Measurements from ENCODE around the gene PTK7. TPM values are rescaled to one million over a fixed set of nuclear protein-coding genes. Genes with fewer than 3 reads are reported as not detected.

Gene PTK7
- total RNA-seq, result 361 and 514 TPM in 2 replicates

DNA sequence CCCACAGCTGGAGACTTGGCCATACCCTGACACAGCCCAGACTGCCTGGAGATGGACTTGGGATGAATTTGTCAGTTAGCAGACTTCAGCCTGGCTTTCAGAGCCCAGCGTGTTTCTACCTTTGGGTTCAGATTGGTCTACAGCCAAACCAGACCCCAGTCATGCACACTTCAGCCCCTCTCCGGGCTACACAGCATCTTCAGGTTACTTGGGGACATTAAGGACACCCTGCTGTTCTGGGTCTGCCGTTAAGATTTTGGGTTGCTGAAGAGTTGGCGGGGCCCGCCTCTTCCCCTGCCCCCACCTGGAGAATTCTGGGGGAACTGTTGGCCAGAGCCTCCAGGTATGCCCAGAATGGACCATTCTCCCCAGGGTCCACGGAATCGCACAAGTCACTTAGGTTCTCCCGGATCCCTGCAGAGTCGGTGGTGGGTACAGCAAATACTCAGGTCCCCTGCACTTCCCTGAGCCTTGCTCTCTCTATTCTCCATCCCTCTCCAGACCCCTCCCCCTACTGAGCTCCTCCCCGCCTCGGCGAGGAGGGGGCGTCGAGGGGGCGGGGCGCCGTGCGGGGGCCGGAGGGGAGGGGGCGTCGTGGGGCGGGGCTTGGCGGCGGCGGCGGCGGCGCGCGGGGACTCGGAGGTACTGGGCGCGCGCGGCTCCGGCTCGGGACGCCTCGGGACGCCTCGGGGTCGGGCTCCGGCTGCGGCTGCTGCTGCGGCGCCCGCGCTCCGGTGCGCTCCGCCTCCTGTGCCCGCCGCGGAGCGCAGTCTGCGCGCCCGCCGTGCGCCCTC, at the start of gene PTK7:
Gene PTK7, plus strand, starts transcription at position 645 of the 794 bp plus-strand sequence. CDS start 175 bp downstream, outside the sequence.

DNA sequence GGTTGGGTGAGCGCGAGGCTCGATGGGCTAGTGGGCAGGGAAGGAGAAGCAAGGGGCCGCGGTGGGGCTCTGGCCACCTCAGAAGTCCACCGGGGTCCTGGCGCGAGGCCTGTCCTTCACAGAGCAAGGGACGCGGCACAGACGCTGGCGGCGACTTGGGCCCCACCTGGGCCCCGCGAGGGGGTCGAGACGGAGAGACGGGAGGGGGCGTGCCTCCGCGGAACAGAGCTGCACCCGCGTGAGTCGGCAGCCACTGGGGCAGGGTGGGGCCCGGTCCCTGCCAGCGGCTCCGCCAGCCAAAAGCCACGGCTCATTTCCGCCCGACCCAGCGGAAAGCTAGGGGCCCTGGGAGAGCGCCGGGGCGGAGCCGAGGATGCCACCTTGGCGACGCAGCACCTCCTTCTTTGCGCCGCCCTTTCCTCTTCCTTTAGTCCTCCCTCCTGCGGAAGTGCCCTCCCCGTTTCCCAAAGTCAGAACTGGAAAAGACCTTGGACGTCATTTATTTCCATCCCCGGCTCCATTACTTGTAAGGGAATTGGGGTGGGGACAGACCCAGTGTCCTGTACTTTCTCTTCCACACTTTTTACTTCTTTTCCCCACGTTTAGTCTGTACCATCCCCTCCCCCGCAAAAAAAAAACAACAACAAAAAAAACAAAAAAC, 22.4 kb upstream of the PTK7 start, which contains the start of gene CUL7:
Gene CUL7, minus strand, starts transcription at position 307 of the 661 bp plus-strand sequence. CDS start 1,063 bp downstream, outside the sequence.

GRCh38 chr6:43059168-43060033, 16.7 kb upstream of the PTK7 start, which contains the start of the genes KLC4 and MRPL2:
TSS of gene KLC4 (plus strand) at chr6:43059631. CDS start at chr6:43061336, 1,705 bp downstream.
TSS of gene MRPL2 (minus strand) at chr6:43059434. CDS start at chr6:43059381, 53 bp downstream.

GRCh38 chr6:43170931-43171706, 95.0 kb downstream of the PTK7 start, which contains the start of gene SRF:
TSS of gene SRF (plus strand) at chr6:43171269. CDS start at chr6:43171657, 388 bp downstream.

GRCh38 chr6:43181942-43182860, 106.1 kb downstream of the PTK7 start, which contains the start of gene CUL9:
TSS of gene CUL9 (plus strand) at chr6:43182196. CDS start at chr6:43184311, 2,115 bp downstream.

Other genes with a start within 250 kb of the PTK7 start
- gene RPL7L1, start 196.7 kb upstream of the PTK7 start, total RNA-seq, result 81.2 and 95.1 TPM in 2 replicates
- gene PTCRA, start 160.3 kb upstream of the PTK7 start, total RNA-seq, result not detected in 2 replicates
- gene CNPY3, start 146.8 kb upstream of the PTK7 start, total RNA-seq, result 31.5 and 36.7 TPM in 2 replicates
- gene GNMT, start 115.6 kb upstream of the PTK7 start, total RNA-seq, result 0.16 and 0.36 TPM in 2 replicates
- gene PEX6, start 97.1 kb upstream of the PTK7 start, total RNA-seq, result 32.2 and 48.8 TPM in 2 replicates
- gene PPP2R5D, start 91.7 kb upstream of the PTK7 start, total RNA-seq, result 36.2 and 41.2 TPM in 2 replicates
- 26.4 and 29.3 TPM in 2 replicates for gene MEA1, start 62.4 kb upstream of the PTK7 start, total RNA-seq
- 111 and 112 TPM in 2 replicates for gene KLHDC3, start 62.1 kb upstream of the PTK7 start, total RNA-seq
- gene RRP36, start 54.7 kb upstream of the PTK7 start, total RNA-seq, result 75.5 and 82.8 TPM in 2 replicates
- 87.6 and 93.6 TPM in 2 replicates for gene CUL7, start 22.5 kb upstream of the PTK7 start, total RNA-seq
- gene MRPL2, start 16.9 kb upstream of the PTK7 start, total RNA-seq, result 13.7 and 14.4 TPM in 2 replicates
- 17.2 and 20.1 TPM in 2 replicates for gene KLC4, start 16.7 kb upstream of the PTK7 start, total RNA-seq
- 59.1 and 64.4 TPM in 2 replicates for gene SRF, start 95.0 kb downstream of the PTK7 start, total RNA-seq
- gene CUL9, start 105.9 kb downstream of the PTK7 start, total RNA-seq, result 21.9 and 32.8 TPM in 2 replicates
- 31.8 and 43.1 TPM in 2 replicates for gene DNPH1, start 153.2 kb downstream of the PTK7 start, total RNA-seq
- gene TTBK1, start 167.2 kb downstream of the PTK7 start, total RNA-seq, result under 0.01 TPM in 1 of 2 replicates, not detected in the other
- gene SLC22A7, start 221.9 kb downstream of the PTK7 start, total RNA-seq, result not detected in 2 replicates
- gene CRIP3, start 232.5 kb downstream of the PTK7 start, total RNA-seq, result not detected in 2 replicates